Breast epithelium (tissue), 4 donors: ENCODE results near the gene LEFTY2. TPM values are rescaled to one million over a fixed set of nuclear protein-coding genes. Genes with fewer than 3 reads are reported as not detected.
"Not testable (repeated sequence)": the region's sequence is repeated elsewhere in the genome, so short reads cannot be mapped to it uniquely, and the experiment has no call there.

Experiments
- DNase-seq, 2 donors: peaks; one replicate each; pipeline ENCODE4 v3.0.0-alpha.2; 2019; ENCODE audit warnings: low spot score in 2 of 2
- H3K27ac ChIP-seq, 2 donors: fragments of 200-600 bp; sonication (generic) in 1 of 2; one replicate each; pipeline ENCODE4 v1.5.1; 2016 to 2019; ENCODE audit warnings: mild to moderate bottlenecking in 1 of 2
- H3K27me3 ChIP-seq, 2 donors: fragments of 200-600 bp; sonication (generic) in 1 of 2; one replicate each; pipeline versions ENCODE4 v1.5.1 to v1.6.0; 2017 to 2019; ENCODE audit warnings: control low read depth in 1 of 2, mild to moderate bottlenecking in 1 of 2
- H3K36me3 ChIP-seq: fragments of 200-600 bp; one replicate; pipeline ENCODE4 v1.5.1; 2019
- H3K4me1 ChIP-seq, 2 donors: fragments of 200-600 bp; sonication (generic); one replicate each; pipeline ENCODE4 v1.5.1; 2016 to 2019; ENCODE audit warnings: control low read depth in 1 of 2
- H3K4me3 ChIP-seq, 3 donors: fragments of 200-600 bp; sonication (generic); 1 replicate in 2 of 3; 2 replicates in 1 of 3; pipeline ENCODE4 v1.5.1; 2016 to 2019; ENCODE audit warnings: mild to moderate bottlenecking in 3 of 3, moderate library complexity in 2 of 3
- H3K9me3 ChIP-seq, 2 donors: fragments of 200-600 bp; sonication (generic) in 1 of 2; one replicate each; pipeline ENCODE4 v1.5.1; 2016 to 2019; ENCODE audit warnings: control low read depth in 1 of 2
- CTCF ChIP-seq, 3 donors: fragments of 450-650 bp; IDR thresholded peaks; one replicate each; pipeline ENCODE4 v1.5.1; 2016 to 2017; ENCODE audit warnings: antibody characterized with exemption in 3 of 3, mild to moderate bottlenecking in 3 of 3, moderate library complexity in 3 of 3
- POLR2A ChIP-seq: fragments of 450-650 bp; IDR thresholded peaks from one replicate; pipeline ENCODE4 v1.6.1; 2016; ENCODE audit warnings: antibody characterized with exemption, mild to moderate bottlenecking, moderate library complexity
- POLR2AphosphoS5 ChIP-seq, 3 donors: sonication (generic); formaldehyde crosslinking; IDR thresholded peaks; one replicate each; pipeline ENCODE4 v1.6.1; 2017; ENCODE audit warnings: antibody characterized with exemption in 3 of 3
- intact Hi-C: fragments of 100-400 bp; cut with DNase I; formaldehyde crosslinking; loops from one replicate; pipeline ENCODE4 v1.15.1; 2023; ENCODE audit warnings: low total_unique reads
- total RNA-seq, 3 donors: library from RNA; depleted of rRNA; stranded (reverse); fragments of >200 nt; gene quantifications; one replicate each; pipeline ENCODE4 v1.1.0, GENCODE V29; 2016

Gene LEFTY2
- total RNA-seq, 3 donors from 2014 or later, result 0.88 to 0.96 TPM; not detected in 1

GRCh38 chr1:225931270-225932136 lies 9.5 kb downstream of the LEFTY2 start:
- Histone ChIP-seq H3K27ac (no peak overlapping the region), H3K27me3 (no peaks in the 10 kb centered on the region), H3K9me3 (no peaks in the 10 kb centered on the region), H3K4me3 (no peak overlapping the region), H3K4me1 (peaks cover 0 to 2% of the 10 kb centered on the region in 2 donors), H3K36me3 (no peaks in the 10 kb centered on the region)
- no peak for DNase-seq
- TF ChIP-seq CTCF (IDR thresholded peaks at IDR 0.05) (no peak), POLR2AphosphoS5 (IDR thresholded peaks at IDR 0.05) (no peak), POLR2A (no peak)
- intact Hi-C loops, result no loop called here

DNA sequence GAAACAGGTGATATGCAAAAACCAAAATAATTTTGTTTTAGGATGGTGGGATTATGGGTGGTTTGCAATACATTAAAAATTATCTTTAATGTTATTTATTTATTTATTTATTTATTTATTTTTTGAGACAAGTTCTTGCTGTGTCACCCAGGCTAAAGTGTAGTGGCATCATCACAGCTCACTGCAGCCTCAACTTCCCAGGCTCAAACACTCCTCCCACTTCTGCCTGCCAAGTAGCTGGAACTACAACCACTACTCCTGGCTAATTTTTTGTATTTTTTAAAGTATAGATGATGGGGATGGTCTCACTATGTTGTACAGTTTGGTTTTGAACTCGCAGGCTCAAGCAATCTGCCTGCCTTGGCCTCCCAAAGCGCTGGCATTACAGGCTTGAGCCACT lies 10.5 kb downstream of the LEFTY2 start:
- intact Hi-C loops, result no loop called here
- H3K4me1 ChIP-seq, result no peaks in the 10 kb centered on the region
- H3K9me3 ChIP-seq, result no peaks in the 10 kb centered on the region
- H3K27ac ChIP-seq, result no peak overlapping the region
- no peak overlapping the region for H3K4me3 ChIP-seq
- H3K36me3 ChIP-seq, result no peaks in the 10 kb centered on the region
- no peak for DNase-seq
- no peak for TF ChIP-seq CTCF (IDR thresholded peaks at IDR 0.05)
- TF ChIP-seq POLR2AphosphoS5 (IDR thresholded peaks at IDR 0.05), result no peak
- no peak for TF ChIP-seq POLR2A
- H3K27me3 ChIP-seq, result no peaks in the 10 kb centered on the region

GRCh38 chr1:225929462-225929861 lies 11.6 kb downstream of the LEFTY2 start:
- intact Hi-C loops, H3K4me1 ChIP-seq, H3K27ac ChIP-seq, DNase-seq, H3K36me3 ChIP-seq, H3K27me3 ChIP-seq, H3K4me3 ChIP-seq, H3K9me3 ChIP-seq: not testable (repeated sequence)

DNA sequence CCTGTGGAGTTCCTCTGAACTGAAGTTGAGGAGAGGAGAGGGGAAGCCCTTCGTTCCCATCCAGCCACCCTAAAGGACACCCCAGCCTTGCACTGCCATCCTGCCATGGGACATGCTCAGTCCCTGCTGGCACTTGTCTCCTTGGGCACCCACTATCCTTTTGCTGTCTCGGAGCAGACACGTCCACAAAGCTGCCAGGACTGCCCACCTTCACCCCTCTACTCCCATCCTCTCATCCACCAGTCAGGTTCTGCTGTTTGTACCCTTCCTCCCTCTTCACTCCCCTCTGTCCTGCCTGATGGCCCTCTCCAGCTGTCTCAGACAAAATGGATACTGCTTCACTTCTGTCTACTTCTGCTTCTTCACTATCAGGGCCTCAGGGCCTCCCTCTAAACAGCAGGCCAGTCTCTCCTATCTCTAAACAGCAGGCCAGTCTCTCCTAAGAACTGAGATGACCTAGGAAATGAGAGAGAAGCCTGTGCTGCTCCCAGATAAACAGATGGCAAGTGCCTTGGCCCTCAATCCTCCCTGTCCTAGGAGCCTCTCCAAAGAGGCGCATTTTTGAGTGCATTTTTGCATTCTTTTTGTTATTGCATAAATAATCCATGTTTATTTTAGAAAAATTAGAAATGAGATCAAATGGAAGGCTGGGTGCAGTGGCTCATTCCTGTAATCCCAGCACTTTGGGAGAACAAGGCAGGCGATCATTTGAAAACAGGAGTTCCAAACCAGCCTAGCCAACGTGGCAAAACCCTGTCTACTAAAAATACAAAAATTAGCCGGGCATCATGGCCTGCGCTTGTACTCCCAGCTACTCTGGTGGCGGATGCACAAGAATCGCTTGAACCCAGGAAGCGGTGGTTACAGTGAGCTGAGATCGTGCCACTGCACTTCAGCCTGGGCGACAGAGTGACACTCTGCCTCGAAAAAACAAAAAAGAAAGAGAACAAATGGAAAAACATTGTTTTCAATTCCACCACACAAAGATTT lies 12.5 kb downstream of the LEFTY2 start:
- no peak overlapping the region for H3K4me3 ChIP-seq
- DNase-seq, result no peak
- H3K4me1 ChIP-seq, result no peaks in the 10 kb centered on the region
- no peaks in the 10 kb centered on the region for H3K9me3 ChIP-seq
- no peak for TF ChIP-seq POLR2AphosphoS5 (IDR thresholded peaks at IDR 0.05)
- no peak for TF ChIP-seq POLR2A
- TF ChIP-seq CTCF (IDR thresholded peaks at IDR 0.05), result no peak
- no peaks in the 10 kb centered on the region for H3K27me3 ChIP-seq
- H3K27ac ChIP-seq, result no peak overlapping the region
- no peaks in the 10 kb centered on the region for H3K36me3 ChIP-seq
- intact Hi-C loops, result no loop called here

GRCh38 chr1:225926551-225927113 lies 14.4 kb downstream of the LEFTY2 start:
- Histone ChIP-seq H3K27me3 (no peaks in the 10 kb centered on the region), H3K9me3 (no peaks in the 10 kb centered on the region), H3K36me3 (no peaks in the 10 kb centered on the region), H3K27ac (no peak overlapping the region), H3K4me1 (peaks cover 0 to 14% of the 10 kb centered on the region in 2 donors), H3K4me3 (no peak overlapping the region)
- no peak for TF ChIP-seq CTCF (IDR thresholded peaks at IDR 0.05)
- no peak for TF ChIP-seq POLR2A
- no peak for TF ChIP-seq POLR2AphosphoS5 (IDR thresholded peaks at IDR 0.05)
- DNase-seq, result no peak
- intact Hi-C loops, result no loop called here
